Inferior parietal cortex (tissue), 1 donor: ENCODE measurements around the gene SSH2.
A peak's percentile ranks its signal among the peaks of the same experiment; 100 is the strongest.
"Not testable (repeated sequence)": the region's sequence is repeated elsewhere in the genome, so short reads cannot be mapped to it uniquely, and the experiment has no call there.

ENCODE experiments used
- DNase-seq: peaks from one replicate; pipeline ENCODE4 v3.0.0-alpha.2; 2016; ENCODE audit errors: extremely low spot score

The SSH2 gene

DNA sequence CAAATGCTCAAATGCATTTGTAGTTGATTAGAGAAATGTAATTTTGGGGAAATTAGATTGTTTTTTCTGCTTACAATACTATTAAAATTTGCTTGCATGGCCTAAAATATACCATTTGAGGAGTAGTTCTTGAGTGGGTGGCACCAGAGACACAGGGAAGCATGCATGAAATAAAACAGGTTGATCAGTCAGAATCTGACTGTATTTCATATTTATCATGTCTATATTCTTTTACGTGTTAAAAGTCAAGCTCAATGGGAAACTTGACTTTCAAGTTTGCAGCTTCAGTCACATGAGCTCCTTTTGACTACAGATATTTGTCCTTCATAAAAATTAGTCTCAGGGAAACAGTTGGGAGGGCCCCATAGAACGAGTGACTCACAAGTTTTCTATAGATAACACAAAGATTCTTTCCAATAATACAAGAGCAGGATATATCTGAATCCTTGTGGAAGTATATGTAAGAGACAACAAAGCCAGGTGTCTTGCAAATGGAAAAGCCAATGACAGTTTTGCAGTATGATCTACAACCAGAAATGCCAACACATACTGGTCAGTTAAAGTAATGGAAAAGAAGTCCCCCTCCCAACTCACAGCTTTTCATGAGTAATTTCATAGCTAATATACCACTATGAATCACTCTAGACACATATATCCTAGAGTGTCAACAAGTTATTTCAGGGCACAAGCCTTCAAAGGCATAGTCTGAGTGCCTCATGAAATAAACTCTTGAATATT lies 265.1 kb downstream of the SSH2 start:
- no peak for DNase-seq

DNA sequence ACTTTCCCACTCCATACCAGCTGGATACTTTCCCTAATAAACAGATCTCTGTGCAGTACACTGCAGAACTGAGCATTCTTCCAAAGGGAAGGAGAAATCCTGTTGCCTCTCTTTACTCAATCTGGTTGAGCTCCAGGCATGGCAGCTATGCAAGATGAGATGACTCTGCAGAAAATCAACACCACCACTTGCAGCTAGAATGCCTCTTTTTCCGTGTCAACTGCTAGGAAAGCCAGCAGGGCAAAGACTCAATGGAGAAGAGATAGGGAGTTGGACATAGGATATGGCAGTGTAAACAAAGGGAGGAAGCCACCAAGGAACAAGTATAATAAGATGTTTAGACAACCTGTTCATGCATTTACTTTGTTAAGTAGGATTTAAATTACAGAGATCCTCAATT lies 266.9 kb downstream of the SSH2 start:
- peak; percentile 51 for DNase-seq

DNA sequence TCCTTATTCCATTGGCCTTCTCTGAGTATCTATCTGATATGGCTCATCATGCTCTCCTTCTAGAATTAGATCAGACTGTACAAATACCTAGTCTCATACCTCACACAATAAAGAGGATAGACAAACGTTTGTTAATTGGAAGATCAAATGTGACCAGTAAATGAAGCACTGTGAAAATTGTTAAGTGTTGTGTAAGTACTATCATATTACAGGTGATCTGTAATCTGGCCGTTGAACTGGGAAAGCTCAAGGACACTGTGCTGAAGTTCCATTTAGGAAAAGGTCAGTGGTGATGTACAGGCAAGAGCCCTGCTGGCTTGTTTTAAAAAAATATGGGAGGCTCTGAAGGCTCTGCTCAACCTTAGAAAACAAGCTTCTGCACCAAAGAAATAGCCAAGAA lies 268.8 kb downstream of the SSH2 start:
- DNase-seq: no peak

DNA sequence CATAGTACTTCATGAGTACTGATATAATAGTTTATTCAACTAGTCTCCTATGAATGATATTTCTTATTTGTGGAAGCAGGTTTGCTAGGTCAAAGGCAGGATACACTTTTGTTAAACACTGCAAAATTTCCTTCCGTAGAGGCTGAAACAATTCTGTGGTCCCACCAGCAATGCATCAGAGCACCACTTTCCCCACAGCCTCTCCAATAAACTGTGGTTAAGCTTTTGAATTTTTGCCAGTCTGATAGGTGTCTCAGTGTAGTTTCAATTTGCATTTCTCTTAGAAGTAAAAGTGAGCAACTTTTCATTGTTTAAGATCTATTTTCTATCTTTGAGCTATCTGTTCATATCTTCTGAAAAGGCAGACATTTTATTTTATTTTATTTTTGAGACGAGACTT lies 270.9 kb downstream of the SSH2 start:
- DNase-seq: no peak

DNA sequence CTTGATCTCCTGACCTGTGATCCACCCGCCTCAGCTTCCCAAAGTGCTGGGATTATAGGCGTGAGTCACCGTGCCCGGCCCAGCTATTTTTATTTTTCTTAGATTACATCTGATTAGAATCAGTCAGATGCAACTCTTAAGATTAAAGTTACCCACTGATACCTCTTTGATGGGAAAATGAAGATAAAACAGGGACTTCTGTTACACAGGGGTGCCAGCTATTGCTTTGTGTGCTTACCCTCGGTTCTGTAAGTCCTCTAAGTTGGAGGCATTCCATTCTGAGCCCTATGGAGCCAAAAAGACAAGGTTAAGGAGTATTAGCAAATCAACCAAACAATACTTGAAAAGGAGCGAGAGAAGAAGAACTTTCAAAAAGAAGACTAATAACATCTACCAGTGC lies 274.7 kb downstream of the SSH2 start:
- no peak for DNase-seq

DNA sequence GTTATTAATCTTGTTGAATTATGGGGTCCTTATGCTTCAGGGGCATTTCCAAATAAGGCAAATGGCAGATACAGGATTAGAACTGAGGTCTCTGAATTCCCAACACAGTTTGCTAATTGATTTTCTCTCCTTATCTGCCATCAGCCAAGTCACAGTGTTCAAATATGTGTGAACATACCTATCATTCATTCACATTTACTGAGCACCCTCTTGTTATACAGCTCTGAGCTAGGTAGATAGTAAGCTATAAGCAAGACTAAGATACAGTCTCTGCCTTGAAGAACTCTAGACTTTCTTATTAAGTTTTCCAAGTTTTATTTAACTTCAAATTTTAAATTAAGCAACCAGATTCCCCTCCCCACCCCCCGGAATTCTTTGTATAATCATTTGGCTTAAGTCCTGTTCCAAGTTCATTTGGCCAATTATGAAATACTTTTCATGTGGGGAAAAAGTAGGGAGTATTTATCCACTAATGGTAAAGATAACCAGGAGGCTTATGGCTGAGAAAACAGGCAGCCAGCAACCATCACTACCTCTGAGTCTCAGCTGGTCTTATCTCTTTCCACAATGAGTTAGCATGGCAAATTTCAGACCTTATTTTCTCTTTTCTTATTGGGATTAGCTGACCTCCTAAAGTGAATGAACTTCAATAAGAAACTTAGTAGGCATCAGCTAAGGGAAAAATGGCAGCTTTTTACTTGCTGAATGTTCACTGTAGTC lies 275.9 kb downstream of the SSH2 start:
- DNase-seq: no peak

DNA sequence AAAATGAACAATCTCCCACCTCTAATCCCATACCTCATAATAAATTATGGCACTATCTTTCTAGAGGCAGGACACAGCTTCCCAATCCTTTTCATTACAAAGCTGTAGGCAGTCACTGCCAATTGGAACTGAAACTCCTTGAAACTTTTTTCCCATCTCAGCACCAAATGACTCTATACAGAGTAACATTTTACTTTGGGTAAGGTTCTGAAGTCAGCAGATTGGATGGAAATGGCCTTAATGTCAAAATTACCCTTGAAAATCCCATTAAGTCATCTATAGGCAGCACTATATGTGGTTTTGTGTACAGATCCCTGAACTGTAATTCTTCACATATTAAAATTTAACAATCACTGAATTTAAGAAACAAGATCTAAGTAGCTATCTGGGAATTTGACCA lies 277.1 kb downstream of the SSH2 start:
- no peak for DNase-seq

DNA sequence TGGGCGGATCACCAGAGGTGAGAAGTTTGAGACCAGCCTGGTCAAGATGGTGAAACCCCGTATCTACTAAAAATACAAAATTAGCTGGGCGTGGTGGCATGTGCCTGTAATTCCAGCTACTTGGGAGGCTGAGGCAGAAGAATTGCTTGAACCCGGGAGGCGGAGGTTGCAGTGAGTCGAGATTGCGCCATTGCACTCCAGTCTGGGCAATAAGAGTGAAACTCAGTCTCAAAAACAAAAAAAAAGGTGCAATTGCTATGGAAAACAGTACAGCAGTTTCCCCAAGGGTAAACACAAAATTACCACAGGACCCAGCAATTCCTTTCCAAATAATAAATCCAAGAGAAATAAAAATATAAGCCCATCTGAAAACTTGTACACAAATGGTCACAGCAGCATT lies 278.1 kb downstream of the SSH2 start:
- not testable (repeated sequence) for DNase-seq

DNA sequence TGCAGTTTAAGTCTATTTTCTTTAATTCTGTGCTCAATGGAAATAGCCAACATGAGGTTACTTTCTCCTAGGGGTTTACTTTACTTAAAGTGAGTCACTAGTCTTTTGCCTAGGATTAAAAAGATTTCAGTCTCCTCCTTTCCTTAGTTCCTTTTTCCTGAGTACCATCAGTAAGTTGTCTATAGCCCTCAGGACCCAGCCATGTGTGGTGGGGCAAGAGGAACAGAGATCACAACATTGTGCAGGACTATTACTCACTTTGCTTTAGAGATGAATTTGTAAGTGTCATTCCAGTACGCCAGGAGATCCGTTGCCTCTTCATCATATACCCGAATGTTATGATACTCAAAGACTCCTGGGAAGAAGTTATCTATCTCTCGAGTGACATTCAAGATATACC lies 279.6 kb downstream of the SSH2 start:
- no peak for DNase-seq

DNA sequence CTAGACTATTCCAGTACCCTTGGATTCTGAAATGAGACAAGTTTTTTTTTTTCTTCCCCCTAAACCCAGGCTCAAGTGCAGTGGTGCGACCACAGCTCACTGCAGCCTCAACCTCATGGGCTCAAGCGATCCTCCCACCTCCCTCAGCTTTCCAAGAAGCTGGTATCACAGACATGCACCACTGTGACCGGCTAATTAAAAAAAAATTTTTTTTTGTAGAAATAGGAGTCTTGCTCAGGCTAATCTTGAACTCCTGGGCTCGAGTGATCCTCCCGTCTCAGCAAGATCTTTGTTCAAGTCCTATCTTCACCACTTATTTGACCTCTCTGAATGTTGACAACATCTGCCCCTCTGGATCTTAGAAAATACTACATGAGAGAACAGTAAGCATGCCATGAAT lies 280.7 kb downstream of the SSH2 start:
- DNase-seq: no peak

DNA sequence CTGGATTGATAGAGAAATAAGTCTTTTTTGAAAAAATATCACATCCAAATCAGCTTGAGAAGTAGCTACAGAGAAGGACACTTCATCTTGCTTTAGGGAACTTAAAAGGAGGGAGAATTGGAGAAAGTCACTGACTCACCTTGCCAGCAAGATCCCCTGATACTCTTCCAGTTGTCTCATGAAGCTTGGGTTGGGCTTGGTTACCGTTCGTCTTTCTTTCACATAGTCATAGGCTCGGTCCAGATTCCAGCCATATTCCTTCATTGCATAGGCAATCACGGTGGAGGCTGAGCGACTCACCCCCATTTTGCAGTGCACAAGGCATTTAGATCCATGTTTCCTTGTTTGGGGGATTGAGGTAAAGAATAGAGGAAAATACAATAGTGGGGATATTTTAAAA lies 282.0 kb downstream of the SSH2 start:
- no peak for DNase-seq

DNA sequence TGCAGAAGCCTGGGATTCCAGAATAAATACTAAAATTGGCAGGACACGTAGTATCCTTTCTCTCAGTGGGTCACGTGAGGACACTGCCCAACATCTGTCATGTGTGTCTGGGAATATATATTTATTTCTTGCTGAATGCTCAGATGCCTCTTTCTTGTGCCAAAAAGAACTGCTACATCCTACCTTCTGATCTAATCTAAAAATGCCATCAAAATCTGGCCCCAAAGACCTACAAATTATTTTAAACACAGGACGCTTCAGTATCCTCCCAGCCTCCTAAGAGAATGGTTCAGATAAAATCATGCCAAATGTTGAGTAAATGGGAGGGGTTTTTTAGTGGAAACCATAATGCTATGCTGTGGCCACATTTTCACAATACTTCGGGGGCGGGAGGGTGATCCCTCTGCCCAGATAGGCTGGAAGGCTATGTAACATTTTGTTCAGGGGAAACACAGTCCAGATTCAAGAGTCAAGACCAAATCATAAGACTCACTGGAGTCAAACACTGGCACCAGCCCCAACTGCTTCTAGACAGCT lies 284.4 kb downstream of the SSH2 start:
- peak; percentile 68 for DNase-seq

DNA sequence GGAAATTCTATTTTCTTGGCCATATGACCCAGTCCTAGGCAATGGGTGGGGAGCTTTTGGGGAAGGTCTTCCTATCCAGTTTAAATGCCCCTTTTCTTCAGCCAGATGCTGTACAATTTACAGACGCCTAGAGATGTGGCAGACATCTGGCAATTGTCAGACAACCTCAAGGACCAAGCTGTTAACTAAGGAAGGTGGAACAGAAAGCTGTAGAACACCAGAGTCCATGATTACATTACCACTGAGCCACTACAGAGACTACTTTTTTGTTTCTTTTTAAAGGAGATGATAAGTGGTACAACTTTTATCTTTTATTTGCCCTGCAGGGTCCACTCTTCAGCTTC lies 286.2 kb downstream of the SSH2 start:
- DNase-seq: no peak

DNA sequence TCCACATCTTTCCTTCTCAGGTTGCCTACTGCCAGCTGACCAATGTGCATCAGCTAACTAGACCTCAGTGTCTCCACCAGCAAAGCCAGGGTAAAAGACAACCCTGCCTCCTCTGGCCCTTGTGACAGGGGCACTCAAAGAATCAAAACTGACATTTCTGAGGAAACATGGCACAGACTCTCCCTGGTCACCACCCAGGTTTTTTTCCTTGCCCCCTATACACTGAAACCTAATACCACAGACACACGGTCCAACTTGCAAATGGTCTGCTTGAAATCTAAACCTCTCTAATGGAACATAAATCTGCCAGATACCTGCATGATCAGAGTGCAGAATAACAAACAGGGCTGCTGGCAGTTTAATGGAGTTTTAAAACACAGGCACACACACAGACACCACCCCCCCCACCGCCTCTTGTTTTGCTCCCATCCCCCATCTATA lies 287.8 kb downstream of the SSH2 start:
- no peak for DNase-seq

DNA sequence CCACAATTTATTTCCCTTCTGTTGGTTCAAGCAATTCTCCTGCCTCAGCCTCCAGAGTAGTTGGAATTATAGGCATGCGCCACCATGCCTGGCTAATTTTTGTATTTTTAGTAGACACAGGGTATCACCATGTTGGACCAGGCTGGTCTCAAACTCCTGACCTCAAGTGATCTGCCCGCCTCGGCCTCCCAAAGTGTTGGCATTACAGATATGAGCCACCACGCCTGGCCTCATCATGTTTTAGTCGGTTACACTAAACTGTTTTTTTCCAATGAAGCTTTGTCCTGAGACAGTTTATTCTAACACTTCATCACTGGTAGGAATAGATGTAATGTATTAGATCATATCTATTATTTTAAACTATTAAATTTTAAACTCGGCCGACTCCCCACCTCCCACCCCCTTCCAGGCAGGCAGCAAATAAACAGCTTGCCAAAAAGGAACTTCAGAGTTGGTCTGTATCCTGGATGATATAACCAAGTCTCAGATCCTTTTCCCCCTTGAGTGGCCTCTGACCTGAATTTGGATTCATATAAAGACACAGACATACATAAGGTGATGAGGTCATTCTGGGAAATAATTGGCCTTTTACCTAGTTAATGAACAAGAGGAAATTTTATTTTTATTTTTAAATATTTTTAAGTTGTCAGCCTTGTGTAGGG lies 288.9 kb downstream of the SSH2 start:
- DNase-seq: no peak

DNA sequence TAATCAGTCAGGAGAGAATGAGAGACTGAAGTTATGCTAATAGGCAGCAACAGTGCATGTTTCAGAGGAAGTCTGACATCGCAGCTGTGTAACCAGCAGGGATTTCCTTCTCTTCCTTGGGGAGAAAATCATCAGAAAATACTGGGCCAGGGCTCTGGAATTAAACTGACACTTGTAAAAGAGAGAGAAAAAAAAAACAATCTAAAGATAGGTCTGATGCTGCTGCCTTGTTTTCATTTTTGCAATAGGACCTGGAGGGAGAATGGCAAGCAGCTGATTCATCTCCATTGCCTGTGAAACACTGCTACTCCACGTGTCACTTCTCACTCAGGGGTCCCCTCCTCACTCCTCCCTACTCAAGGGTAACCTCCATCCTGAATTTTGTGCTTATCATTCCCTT lies 289.6 kb downstream of the SSH2 start:
- DNase-seq: no peak

DNA sequence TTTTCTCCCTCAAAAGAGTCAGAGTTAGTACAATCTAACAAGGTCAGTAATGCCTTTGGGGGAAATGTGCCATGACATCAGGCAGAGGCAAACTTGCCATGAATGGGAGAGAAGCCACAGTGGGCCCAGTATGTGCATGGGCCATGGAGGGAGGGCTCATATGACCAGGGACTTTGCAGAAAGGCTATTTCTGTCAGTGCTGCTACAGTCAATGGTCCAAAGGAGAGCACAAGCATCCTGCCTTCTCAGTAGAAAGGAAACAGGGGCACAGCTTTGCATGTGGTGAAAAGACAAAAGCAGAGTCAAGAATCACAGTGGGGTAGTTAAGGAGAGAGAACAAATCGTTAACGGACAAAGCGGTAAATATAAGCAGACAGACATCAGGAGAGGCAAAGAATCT lies 296.1 kb downstream of the SSH2 start:
- DNase-seq: no peak

DNA sequence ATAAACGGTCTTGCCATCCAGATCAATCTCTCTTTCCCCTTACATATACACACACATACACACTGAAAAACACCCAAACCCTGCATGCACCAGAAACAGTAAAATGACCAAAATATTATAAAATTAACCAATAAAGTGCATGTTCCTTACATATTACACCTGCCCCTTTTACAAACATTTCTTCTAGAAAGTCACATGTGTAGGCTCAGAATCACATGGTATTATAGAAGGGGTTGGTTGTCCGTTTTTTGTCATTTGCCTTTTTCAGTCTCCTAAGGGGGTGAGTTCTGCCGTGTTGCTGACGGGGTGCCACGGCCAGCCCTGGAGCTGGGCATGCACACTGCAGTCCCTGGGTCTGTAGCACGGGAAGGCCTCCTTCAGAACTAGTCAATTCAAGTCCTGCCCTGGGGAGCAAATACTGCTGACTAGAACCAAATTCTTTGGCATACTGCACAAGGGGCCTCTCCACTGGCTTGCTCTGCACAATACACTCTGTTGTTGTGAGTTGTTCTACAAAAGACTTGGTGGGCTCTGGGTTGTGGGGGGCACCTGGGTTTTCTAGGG lies 299.3 kb downstream of the SSH2 start:
- DNase-seq: no peak

DNA sequence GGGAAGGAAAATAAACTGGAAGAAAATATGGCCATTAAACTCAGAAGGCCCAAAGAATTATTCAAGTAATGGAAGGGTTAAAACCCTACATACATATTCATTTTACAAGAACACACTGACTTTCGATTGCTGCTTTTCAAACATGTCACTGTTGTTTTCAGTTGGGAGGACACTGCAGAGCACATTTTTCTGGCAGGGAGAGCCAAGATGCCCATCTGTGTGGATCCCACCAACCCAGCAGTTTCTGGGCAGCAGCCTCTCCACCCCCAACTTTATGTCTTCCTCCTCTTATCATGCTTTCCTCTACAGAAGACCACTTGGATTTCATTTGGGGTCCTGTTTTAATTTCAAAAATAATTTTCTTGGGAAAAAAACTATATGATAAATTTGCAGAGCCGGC lies 300.2 kb downstream of the SSH2 start:
- no peak for DNase-seq

DNA sequence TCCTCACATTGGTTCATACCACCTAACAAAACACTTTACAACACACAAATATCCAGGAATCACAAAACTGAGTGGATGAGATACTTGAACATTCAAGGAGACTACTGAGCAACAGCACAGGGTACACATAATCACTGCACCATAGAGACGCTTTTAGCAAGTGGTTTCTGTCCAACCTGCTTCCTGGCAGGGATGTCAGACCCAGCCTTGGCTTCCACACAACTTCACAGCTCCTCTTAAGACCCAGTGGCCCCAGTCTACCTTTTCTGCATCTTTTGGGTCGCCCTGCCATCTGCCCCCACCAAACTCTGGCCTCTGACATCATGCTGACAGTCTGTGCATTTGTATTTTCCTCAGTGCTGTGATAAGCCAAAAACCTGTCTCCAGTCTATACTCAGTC lies 301.4 kb downstream of the SSH2 start:
- no peak for DNase-seq

DNA sequence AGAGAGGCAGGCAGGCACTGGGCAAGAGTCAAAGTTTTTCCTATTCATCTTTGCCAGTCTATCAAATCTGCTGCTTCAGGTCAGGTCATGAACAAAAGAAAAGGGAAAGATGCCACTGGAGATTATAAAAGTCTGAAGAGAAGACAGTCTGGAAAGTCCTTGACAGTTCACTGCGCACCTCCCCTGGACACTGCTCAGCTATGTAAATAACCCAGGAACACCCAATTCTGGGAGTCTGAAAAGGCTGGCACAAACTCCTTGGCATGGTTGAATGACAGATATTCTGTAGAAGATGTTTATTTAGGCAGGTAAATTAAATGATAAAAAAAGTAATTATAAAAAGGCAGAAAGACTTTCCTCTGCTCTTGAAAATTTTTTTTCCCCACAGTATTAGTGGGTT lies 302.1 kb downstream of the SSH2 start:
- DNase-seq: no peak

DNA sequence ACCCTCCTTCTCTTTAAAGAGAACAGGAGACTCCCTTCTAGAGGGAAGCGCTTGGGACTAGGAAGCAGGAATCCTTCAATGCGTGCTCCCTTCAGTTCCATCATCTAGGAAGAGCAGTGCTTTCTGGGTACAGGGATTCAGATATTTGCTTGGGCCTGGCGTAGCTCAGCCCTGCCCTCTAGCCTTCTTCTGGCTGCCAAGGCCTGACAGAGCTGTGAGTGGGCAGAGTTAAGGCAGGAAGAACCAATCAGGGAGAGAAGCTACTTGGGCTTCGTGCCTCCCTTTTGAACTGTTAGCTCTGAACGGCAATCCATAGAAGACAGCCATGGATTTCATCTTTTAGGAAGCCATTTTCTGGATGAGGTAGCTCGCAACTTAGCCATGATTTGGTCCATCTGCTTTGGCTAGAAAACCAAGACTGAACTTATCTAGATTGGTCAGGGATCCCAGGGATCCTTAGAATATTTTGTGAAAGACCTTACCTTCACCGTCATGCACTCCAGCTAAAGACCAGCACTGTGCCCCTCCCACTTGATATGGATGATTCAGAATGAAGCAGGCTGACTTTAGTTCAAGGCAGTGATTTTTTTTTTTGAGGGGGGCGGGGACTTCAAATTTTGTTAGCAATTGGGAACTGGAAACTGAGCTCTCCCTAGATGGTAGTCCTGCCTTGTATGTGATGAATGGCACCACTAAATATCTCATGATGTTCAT lies 304.8 kb downstream of the SSH2 start:
- peak; percentile 66 for DNase-seq
